K562 treated with DMSO at 1 percent for 24 hours (cell line): Measurements from ENCODE around the gene NISCH. TPM values are rescaled to one million over a fixed set of nuclear protein-coding genes. Genes with fewer than 3 reads are reported as not detected.

Source experiments
- total RNA-seq: library from RNA; unstranded; fragments of 300-600 nt; gene quantifications from 2 replicates; pipeline ENCODE4 v1.2.3, GENCODE V29; 2022; ENCODE audit warnings: low read depth; ENCODE audit not compliant: insufficient read depth

The NISCH gene
- total RNA-seq, result 44.8 and 46.3 TPM in 2 replicates

GRCh38 chr3:52455283-52456168 lies at the start of gene NISCH:
Gene NISCH, plus strand, starts transcription at chr3:52455604. Its CDS starts 38 bp downstream, at chr3:52455642.

GRCh38 chr3:52444860-52445793 lies 10.3 kb upstream of the NISCH start, which contains the start of gene SEMA3G:
Gene SEMA3G, minus strand, starts transcription at chr3:52445103. Its CDS starts 76 bp downstream, at chr3:52445027.

GRCh38 chr3:52453496-52454249 lies 1.7 kb upstream of the NISCH start, which contains the start of gene TNNC1:
Gene TNNC1, minus strand, starts transcription at chr3:52454041. Its CDS starts 26 bp downstream, at chr3:52454015.

GRCh38 chr3:52494886-52495495 lies 39.6 kb downstream of the NISCH start, which contains the start of gene STAB1:
Gene STAB1, plus strand, starts transcription at chr3:52495338. Its CDS starts 76 bp downstream, at chr3:52495414.

GRCh38 chr3:52533623-52534280 lies 78.3 kb downstream of the NISCH start, which contains the start of gene NT5DC2:
Gene NT5DC2, minus strand, starts transcription at chr3:52533857. Its CDS starts 120 bp downstream, at chr3:52533737.

GRCh38 chr3:52536369-52537164 lies 81.2 kb downstream of the NISCH start, which contains the start of gene UQCC5:
Gene UQCC5, plus strand, starts transcription at chr3:52536605. Its CDS starts 151 bp downstream, at chr3:52536756.

Other genes starting within 250 kb of the NISCH start
- 0.14 TPM in 1 of 2 replicates, not detected in the other for gene TLR9, start 230.0 kb upstream of the NISCH start, total RNA-seq
- 179 and 188 TPM in 2 replicates for gene TWF2, start 216.4 kb upstream of the NISCH start, total RNA-seq
- 17.5 and 19.8 TPM in 2 replicates for gene PPM1M, start 209.8 kb upstream of the NISCH start, total RNA-seq
- 27.6 and 31.4 TPM in 2 replicates for gene WDR82, start 177.0 kb upstream of the NISCH start, total RNA-seq
- 3.7 and 4.9 TPM in 2 replicates for gene GLYCTK, start 167.8 kb upstream of the NISCH start, total RNA-seq
- gene DNAH1, start 139.3 kb upstream of the NISCH start, total RNA-seq, result 0.88 and 1.4 TPM in 2 replicates
- 65.8 and 72.0 TPM in 2 replicates for gene BAP1, start 45.6 kb upstream of the NISCH start, total RNA-seq
- gene PHF7, start 44.9 kb upstream of the NISCH start, total RNA-seq, result 19.6 and 22.2 TPM in 2 replicates
- 0.13 TPM in 1 of 2 replicates, not detected in the other for gene SEMA3G, start 10.5 kb upstream of the NISCH start, total RNA-seq
- not detected in 2 replicates for gene TNNC1, start 1.6 kb upstream of the NISCH start, total RNA-seq
- gene STAB1, start 39.7 kb downstream of the NISCH start, total RNA-seq, result 0.24 and 0.46 TPM in 2 replicates
- 119 and 144 TPM in 2 replicates for gene NT5DC2, start 78.3 kb downstream of the NISCH start, total RNA-seq
- 33.0 and 37.8 TPM in 2 replicates for gene UQCC5, start 81.0 kb downstream of the NISCH start, total RNA-seq
- 13.7 and 19.7 TPM in 2 replicates for gene PBRM1, start 230.3 kb downstream of the NISCH start, total RNA-seq
- 27.5 and 33.1 TPM in 2 replicates for gene GNL3, start 230.4 kb downstream of the NISCH start, total RNA-seq